Gastrocnemius medialis (tissue), 4 donors: Measurements from ENCODE around the gene TMEM52. TPM values are rescaled to one million over a fixed set of nuclear protein-coding genes. Genes with fewer than 3 reads are reported as not detected.
A peak's percentile ranks its signal among the peaks of the same experiment; 100 is the strongest.

Experiments used
- ATAC-seq, 2 donors: fragments of 150-250 bp; one replicate each; pipeline ENCODE4 v1.9.1; 2016
- DNase-seq, 2 donors: peaks; one replicate each; pipeline ENCODE4 v3.0.0-alpha.2; 2019
- H3K27ac ChIP-seq, 4 donors: fragments of 200-600 bp; sonication (generic); 1 replicate in 1 of 4; 2 replicates in 3 of 4; pipeline ENCODE4 v1.5.1; 2016 to 2018; ENCODE audit warnings: mild to moderate bottlenecking in 2 of 4, moderate library complexity in 1 of 4
- H3K27me3 ChIP-seq, 3 donors: fragments of 200-600 bp; sonication (generic) in 2 of 3; 1 replicate in 1 of 3; 2 replicates in 2 of 3; pipeline versions ENCODE4 v1.5.1 to v1.6.0; 2016 to 2019; ENCODE audit warnings: mild to moderate bottlenecking in 1 of 3, moderate library complexity in 1 of 3
- H3K36me3 ChIP-seq, 2 donors: fragments of 200-600 bp; sonication (generic) in 1 of 2; one replicate each; pipeline ENCODE4 v1.5.1; 2017 to 2018
- H3K4me1 ChIP-seq, 2 donors: fragments of 200-600 bp; sonication (generic) in 1 of 2; one replicate each; pipeline ENCODE4 v1.5.1; 2016 to 2017; ENCODE audit warnings: mild to moderate bottlenecking in 2 of 2
- H3K4me3 ChIP-seq, 4 donors: fragments of 200-600 bp; sonication (generic) in 3 of 4; 1 replicate in 1 of 4; 2 replicates in 3 of 4; pipeline ENCODE4 v1.5.1; 2016 to 2019; ENCODE audit warnings: mild to moderate bottlenecking in 2 of 4
- H3K9me3 ChIP-seq, 3 donors: fragments of 200-600 bp; sonication (generic) in 2 of 3; 1 replicate in 1 of 3; 2 replicates in 2 of 3; pipeline ENCODE4 v1.5.1; 2016 to 2019
- CTCF ChIP-seq, 5 experiments: fragments of 450-650 bp in 3 of 5; fragments of 200-600 bp in 2 of 5; sonication (generic) in 2 of 5; IDR thresholded peaks in 4 of 5; conservative IDR thresholded peaks in 1 of 5; 1 replicate in 4 of 5; 2 replicates in 1 of 5; pipeline ENCODE4 v1.5.1; 2016 to 2019; ENCODE audit warnings: antibody characterized with exemption in 5 of 5, mild to moderate bottlenecking in 3 of 5, moderate library complexity in 3 of 5
- POLR2A ChIP-seq, 2 donors: fragments of 450-650 bp; IDR thresholded peaks; one replicate each; pipeline ENCODE4 v1.6.1; 2017; ENCODE audit warnings: antibody characterized with exemption in 2 of 2, mild to moderate bottlenecking in 2 of 2, moderate library complexity in 2 of 2
- in situ Hi-C, 4 donors: fragments of 200-750 bp; cut with MboI; loops; one replicate each; pipeline versions ENCODE4 v1.15.0 to v1.8.0; 2017; ENCODE audit warnings: low sequenced_read_pairs in 4 of 4
- intact Hi-C: fragments of 100-400 bp; cut with DNase I; formaldehyde crosslinking; loops from one replicate; pipeline ENCODE4 v1.15.1; 2023; ENCODE audit warnings: low total_unique reads
- total RNA-seq, 4 donors: library from RNA; depleted of rRNA; stranded (reverse); fragments of >200 nt; gene quantifications; one replicate each; pipeline versions ENCODE4 v1.1.0 to v1.2.3, GENCODE V29; 2016

TMEM52 gene
- 100 to 1,000 TPM in 1 of 4 donors, 10 to 100 TPM in 3; 43.3 to 155 (median 67.2) TPM for total RNA-seq

GRCh38 chr1:1918901-1919303 is at the start of gene TMEM52:
TSS of gene TMEM52 (minus strand) at chr1:1919279. CDS start at chr1:1919265, 14 bp downstream.
- TF ChIP-seq CTCF (IDR thresholded peaks at IDR 0.05 in 4 of 5, conservative IDR thresholded peaks at IDR 0.05 in 1 of 5) (peak in 1 of 5 experiments; percentile 20), POLR2A (IDR thresholded peaks at IDR 0.05) (peak; percentile 89 to 90)
- intact Hi-C loops = loop anchor here (5.0 to 10.0 kb wide), 2 partner anchors 276 to 1983 kb away; partner anchors contain the start of genes C1orf174 and FAAP20
- no peaks in the 10 kb centered on the region for H3K36me3 ChIP-seq
- peaks cover 31 to 51% of the 10 kb centered on the region in 2 donors for H3K4me1 ChIP-seq
- ATAC-seq (peak; percentile 16 to 25), DNase-seq (no peak)
- H3K9me3 ChIP-seq = no peaks in the 10 kb centered on the region
- peak within 1 kb of the TSS; percentile 80 to 98 (median 93) for H3K27ac ChIP-seq
- H3K27me3 ChIP-seq = no peaks in the 10 kb centered on the region
- H3K4me3 ChIP-seq = peak within 1 kb of the TSS; percentile 53 to 92 (median 68)
- in situ Hi-C loops = no loop called here

GRCh38 chr1:1967879-1968278 is 48.8 kb upstream of the TMEM52 start:
- Histone ChIP-seq H3K27me3 (peaks cover 37 to 48% (median 46%) of the 10 kb centered on the region in 3 donors), H3K9me3 (no peaks in the 10 kb centered on the region), H3K4me1 (no peaks in the 10 kb centered on the region), H3K4me3 (no peak overlapping the region), H3K27ac (no peak overlapping the region), H3K36me3 (no peaks in the 10 kb centered on the region)
- in situ Hi-C loops (no loop called here), intact Hi-C loops (no loop called here)
- no peak for DNase-seq
- ATAC-seq = no peak
- no peak for TF ChIP-seq POLR2A (IDR thresholded peaks at IDR 0.05)
- no peak for TF ChIP-seq CTCF (IDR thresholded peaks at IDR 0.05 in 4 of 5, conservative IDR thresholded peaks at IDR 0.05 in 1 of 5)

- in situ Hi-C loops = no loop called here
- Histone ChIP-seq H3K27me3 (peaks cover 32 to 46% (median 43%) of the 10 kb centered on the region in 3 donors), H3K27ac (no peak overlapping the region), H3K4me3 (no peak overlapping the region), H3K36me3 (no peaks in the 10 kb centered on the region), H3K9me3 (no peaks in the 10 kb centered on the region), H3K4me1 (no peaks in the 10 kb centered on the region)
- intact Hi-C loops = no loop called here
- DNase-seq (no peak), ATAC-seq (no peak)
- TF ChIP-seq POLR2A (IDR thresholded peaks at IDR 0.05) = no peak
- TF ChIP-seq CTCF (IDR thresholded peaks at IDR 0.05 in 4 of 5, conservative IDR thresholded peaks at IDR 0.05 in 1 of 5) = no peak
These were observed 48.1 kb upstream of the TMEM52 start for GRCh38 chr1:1967151-1967550.

GRCh38 chr1:1966071-1966740 is 47.1 kb upstream of the TMEM52 start:
- Histone ChIP-seq H3K4me3 (no peak overlapping the region), H3K27ac (no peak overlapping the region), H3K9me3 (no peaks in the 10 kb centered on the region), H3K27me3 (peaks cover 32 to 53% (median 40%) of the 10 kb centered on the region in 3 donors), H3K4me1 (no peaks in the 10 kb centered on the region), H3K36me3 (no peaks in the 10 kb centered on the region)
- in situ Hi-C loops (no loop called here), intact Hi-C loops (no loop called here)
- DNase-seq (no peak), ATAC-seq (no peak)
- TF ChIP-seq CTCF (IDR thresholded peaks at IDR 0.05 in 4 of 5, conservative IDR thresholded peaks at IDR 0.05 in 1 of 5) (no peak), POLR2A (IDR thresholded peaks at IDR 0.05) (no peak)
